GM19099 (cell line): ENCODE measurements around the gene FRAS1.

Source experiments
- POLR2A ChIP-seq: IDR thresholded peaks from 3 replicates; pipeline ENCODE4 v1.6.1; 2011; ENCODE audit warnings: low read depth; ENCODE audit not compliant: insufficient read length; ENCODE audit errors: extremely low read depth

The FRAS1 gene

DNA sequence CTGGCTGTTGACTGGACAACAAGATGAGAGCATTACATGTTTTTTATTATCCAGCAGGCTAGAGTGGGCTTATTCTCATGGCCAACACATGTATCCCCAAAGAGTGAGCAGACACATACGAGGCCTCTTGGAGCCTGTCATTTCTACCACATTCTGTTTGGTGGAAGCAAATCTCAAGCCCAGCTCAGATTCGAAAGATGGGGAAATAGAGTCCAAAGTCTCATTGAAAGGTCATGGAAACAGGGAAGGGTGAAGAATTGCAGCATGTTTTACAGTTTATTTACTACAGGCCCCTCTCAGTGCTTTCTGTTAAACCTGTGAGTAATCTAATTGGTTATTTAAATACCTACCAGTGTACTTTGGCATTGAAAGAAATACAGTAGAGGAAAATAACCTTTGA, 108.6 kb downstream of the FRAS1 start:
- TF ChIP-seq POLR2A = no peak

- TF ChIP-seq POLR2A = no peak
These were observed 109.5 kb downstream of the FRAS1 start for GRCh38 chr4:78166622-78167021.

GRCh38 chr4:78167510-78167909, 110.4 kb downstream of the FRAS1 start:
- TF ChIP-seq POLR2A = no peak

DNA sequence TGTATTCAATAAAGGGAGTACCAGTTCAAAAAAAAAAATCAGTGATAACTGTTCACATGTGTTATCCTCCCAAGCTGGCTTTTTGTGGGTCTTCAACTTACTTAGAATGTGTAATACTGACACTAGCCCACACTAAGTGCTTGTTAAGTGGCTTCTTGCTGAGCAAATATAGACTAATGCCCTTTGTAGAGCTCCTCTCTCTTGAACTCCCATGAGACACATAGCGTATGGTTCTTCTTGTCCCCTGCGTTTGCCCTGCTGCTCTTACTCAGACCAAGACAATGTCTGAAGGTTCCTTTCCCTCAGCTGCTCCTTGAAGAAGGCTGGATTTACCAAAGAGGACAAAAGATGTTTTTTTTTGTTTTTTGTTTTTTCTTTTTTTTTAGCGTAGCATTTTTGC, 110.9 kb downstream of the FRAS1 start:
- TF ChIP-seq POLR2A = no peak

DNA sequence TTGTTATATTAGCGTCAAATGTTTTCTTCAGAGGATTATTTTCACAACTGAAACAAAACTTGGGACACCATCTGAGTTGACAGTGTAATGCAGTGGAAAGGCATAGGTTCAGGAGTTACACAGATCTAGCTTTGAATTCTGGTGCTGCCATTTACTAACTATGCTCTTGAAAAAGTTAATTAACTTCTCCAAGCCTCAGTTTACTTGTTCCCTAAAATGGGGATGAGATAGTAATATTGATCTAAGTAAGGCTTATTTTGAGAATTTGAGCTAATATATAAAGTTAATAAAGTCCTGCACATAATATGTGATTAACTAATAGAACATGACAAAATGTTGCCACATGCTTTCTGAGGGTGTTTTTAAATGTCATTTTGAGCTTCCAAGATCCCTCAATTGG, 112.6 kb downstream of the FRAS1 start:
- TF ChIP-seq POLR2A = no peak

- no peak for TF ChIP-seq POLR2A
These were observed 114.4 kb downstream of the FRAS1 start for GRCh38 chr4:78171482-78171881.

- TF ChIP-seq POLR2A = no peak
These were observed 117.8 kb downstream of the FRAS1 start for GRCh38 chr4:78174891-78175290.

- no peak for TF ChIP-seq POLR2A
These were observed 122.1 kb downstream of the FRAS1 start for GRCh38 chr4:78179196-78179595.

DNA sequence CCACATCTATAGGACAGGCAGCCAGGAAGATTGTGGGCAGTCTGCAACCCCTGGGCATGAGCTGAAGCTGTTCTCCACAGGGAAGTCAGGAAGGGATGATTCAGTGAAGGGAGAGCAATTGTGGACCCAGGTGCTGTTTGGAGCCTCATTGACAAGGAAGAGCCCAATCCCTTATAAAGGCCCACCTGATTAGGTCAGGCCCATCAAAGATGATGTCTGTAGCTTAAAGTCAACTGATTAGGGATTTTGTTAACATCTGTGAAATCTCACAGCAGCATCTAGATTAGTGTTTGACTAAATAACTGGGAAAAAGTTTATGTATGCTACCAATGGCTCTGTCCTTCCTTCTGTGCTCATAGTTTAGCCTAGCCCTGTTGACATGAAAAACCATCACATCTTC, 127.5 kb downstream of the FRAS1 start:
- TF ChIP-seq POLR2A = no peak

DNA sequence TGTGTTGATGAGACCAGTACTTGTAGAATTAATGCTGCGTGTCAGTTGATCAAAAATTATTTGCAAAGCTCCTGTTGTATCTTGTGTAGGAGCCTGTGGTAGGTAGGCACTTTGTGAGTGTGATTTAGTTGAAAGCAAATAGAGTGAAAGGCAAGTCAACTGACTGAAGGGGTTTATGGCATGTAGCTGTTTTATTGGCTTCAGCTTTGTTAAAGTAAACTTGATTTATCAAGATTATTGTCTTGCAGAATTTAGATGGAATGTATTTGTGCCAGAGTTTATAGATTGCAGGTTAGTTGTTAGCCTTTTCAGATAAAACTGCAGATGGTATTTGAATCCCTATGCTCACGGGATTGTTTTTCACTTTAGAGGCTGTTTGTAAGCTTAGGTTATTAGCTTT, 128.0 kb downstream of the FRAS1 start:
- TF ChIP-seq POLR2A = no peak

DNA sequence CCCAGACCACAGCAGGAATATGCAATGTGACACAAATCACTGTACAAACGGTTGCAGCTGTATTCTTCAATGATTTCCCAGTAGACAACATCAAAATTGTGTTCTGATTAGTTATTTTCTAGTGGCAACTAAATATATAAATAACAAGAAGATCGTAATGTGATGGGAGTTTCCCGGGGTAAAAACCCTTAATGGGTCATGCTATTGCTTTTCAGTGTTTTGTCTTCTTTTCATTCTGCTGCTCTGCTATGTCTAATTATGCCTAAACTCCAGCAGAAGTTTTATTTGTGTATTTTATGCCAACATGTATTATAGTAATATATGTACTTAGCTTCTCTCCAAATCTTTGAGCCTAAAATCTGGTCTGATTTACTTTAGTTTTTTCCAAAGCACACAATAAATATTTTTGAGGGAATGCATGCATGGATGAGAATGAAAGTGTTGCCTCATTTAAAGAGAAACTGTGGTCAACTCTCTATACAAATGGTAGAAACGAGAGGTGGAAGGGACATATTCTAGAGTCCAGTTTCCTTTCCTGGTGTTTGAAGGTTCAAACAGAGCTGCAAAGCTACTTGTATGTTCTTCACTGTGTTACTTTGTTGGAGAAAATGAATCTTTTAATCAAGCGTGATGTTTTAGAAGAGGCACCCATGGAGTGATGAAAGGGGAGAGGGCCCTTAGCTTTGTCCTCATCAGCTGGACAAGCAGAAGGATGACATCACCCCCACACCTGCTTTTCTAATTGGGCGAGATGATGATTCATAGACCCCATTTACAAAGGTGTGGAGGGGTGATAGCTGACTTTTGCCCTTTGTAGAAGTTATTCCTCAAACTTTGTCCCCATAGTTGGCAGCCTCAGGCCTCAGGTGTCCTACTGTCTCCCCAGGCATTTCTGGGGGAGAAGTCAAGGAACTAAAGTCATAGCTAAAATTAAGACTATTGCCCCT, 129.7 kb downstream of the FRAS1 start:
- TF ChIP-seq POLR2A = no peak

DNA sequence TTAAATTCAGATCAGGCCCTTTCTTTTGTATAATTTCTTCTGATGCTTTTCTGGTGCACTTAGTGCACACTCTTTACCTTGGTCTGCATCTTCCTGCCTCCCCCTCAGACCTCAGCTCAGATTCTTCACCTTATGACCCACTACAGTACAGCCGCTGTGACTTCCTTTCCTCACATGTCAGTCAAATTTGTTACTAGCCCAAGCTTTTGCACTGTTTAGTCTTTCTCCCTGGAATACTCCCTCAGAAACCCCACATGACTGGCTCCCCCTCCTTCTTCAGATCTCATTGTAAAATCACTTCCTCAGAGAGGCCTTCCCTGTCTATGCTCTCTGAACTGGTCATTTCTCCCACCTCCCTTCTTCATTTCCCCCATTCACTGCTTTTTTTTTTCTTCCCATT, 132.9 kb downstream of the FRAS1 start:
- no peak for TF ChIP-seq POLR2A

DNA sequence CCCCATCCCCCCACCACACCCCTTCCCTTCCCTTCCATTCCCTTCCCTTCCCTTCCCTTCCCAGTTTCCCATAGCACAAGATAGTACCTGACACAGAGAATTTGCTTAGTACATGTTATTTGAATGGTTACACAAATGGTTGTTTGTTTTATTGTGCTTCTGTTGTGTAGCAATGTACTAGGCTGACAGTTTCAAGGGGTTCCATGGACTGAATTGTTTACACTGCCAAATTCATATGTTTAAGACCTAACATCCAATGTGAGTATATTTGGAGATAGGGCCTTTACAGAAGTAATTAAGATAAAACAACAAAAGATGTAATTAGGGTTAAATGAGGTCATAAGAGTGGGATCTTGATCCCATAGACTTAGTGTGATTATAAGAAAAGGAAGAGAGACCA, 133.5 kb downstream of the FRAS1 start:
- TF ChIP-seq POLR2A = no peak

- TF ChIP-seq POLR2A = no peak
These were observed 140.8 kb downstream of the FRAS1 start for GRCh38 chr4:78197947-78198346.

- TF ChIP-seq POLR2A = no peak
These were observed 142.9 kb downstream of the FRAS1 start for GRCh38 chr4:78199984-78200383.

GRCh38 chr4:78200949-78201348, 143.8 kb downstream of the FRAS1 start:
- TF ChIP-seq POLR2A = no peak

DNA sequence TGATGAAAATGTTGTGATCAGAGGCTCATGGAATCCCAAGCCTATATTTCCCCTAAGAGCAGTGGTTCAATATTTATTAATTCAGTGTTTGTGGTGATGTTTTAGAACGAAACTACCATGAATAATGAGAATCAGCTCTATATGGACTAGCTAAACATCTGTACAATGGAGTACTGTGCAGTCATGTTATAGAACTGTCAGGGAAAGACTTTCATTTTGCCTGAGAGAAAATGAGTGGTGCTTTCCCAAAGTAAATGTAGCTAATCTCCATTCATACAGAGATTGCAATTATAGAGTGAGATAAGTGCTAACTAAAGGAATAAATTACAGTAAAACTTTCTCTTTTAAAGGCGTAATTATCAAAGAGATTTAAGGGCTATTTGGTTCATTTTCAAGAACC, 147.1 kb downstream of the FRAS1 start:
- no peak for TF ChIP-seq POLR2A
